ENCODE results near the gene LRP1. TPM values are rescaled to one million over a fixed set of nuclear protein-coding genes. Genes with fewer than 3 reads are reported as not detected.

LRP1 gene
- total RNA-seq, 4 donors from 2014 or later, result 185 to 292 (median 216) TPM

GRCh38 chr12:57239587-57240065 lies 111.3 kb downstream of the LRP1 start:
- TF ChIP-seq POLR2AphosphoS5 (IDR thresholded peaks at IDR 0.05) (no peak), EP300 (IDR thresholded peaks at IDR 0.05) (no peak), POLR2A (IDR thresholded peaks at IDR 0.05) (no peak)
- TF ChIP-seq, protein P1, sequence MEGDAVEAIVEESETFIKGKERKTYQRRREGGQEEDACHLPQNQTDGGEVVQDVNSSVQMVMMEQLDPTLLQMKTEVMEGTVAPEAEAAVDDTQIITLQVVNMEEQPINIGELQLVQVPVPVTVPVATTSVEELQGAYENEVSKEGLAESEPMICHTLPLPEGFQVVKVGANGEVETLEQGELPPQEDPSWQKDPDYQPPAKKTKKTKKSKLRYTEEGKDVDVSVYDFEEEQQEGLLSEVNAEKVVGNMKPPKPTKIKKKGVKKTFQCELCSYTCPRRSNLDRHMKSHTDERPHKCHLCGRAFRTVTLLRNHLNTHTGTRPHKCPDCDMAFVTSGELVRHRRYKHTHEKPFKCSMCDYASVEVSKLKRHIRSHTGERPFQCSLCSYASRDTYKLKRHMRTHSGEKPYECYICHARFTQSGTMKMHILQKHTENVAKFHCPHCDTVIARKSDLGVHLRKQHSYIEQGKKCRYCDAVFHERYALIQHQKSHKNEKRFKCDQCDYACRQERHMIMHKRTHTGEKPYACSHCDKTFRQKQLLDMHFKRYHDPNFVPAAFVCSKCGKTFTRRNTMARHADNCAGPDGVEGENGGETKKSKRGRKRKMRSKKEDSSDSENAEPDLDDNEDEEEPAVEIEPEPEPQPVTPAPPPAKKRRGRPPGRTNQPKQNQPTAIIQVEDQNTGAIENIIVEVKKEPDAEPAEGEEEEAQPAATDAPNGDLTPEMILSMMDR (IDR thresholded peaks at IDR 0.05), result no peak
- 5 to 11% methylated on average over 2 to 3 of the region's 14 CpGs for WGBS, 2 donors (ENCODE audit: low coverage in 1 of 2)
- Histone ChIP-seq H3K4me1 (peaks cover 2 to 93% (median 59%) of the 10 kb centered on the region in 3 donors), H3K27me3 (peaks cover 98% of the 10 kb centered on the region), H3K9me3 (no peaks in the 10 kb centered on the region), H3K36me3 (peaks cover 0 to 11% of the 10 kb centered on the region in 2 donors), H3K27ac (no peak overlapping the region), H3K4me3 (peak overlapping the region in 1 of 2 donors; percentile 53)
- ATAC-seq, result no peak

DNA sequence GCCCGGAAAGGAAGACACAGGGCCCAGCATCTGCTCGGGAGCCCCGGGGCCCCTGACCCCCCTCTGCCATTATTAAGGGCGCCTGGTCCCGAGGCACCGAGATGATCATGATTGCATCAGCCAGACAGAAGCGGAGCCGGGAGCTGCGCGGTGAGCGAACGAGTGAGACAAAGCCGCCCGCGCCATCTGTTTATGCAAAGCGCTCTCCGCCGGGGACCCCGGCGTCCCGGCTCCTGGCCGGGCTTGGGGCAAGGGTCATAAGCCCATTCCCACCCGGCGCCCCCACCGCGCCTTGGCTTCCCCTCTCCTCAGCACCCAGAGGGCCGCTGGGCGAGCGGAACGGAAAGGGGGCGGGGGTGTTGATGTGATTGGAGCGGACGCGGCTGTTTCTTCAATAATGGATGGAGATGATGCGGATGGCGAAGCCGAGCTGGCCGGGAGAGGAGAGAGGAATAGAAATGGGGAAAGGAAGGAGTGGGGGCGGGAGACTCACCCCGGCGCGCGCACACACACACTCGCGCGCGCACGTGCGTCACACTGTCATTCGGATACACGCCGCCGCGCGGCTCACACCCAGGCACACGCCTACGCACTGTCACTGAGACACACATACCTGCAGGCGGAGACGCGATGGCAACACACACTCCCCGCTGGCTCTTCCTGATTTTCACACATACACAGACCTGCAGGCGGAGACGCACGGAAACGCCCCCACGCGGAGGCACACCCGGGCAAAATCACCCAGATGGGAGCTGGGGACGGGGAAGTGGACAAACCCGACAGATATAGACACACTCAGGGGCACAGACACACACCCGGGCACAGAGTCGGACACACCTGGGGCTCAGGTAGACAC lies 112.0 kb downstream of the LRP1 start:
- WGBS, 2 donors (ENCODE audit: low coverage in 1 of 2), result 0% methylated on average over 1 to 25 of the region's 72 CpGs
- ATAC-seq, result peak; percentile 4
- Histone ChIP-seq H3K36me3 (peaks cover 0 to 5% of the 10 kb centered on the region in 2 donors), H3K9me3 (no peaks in the 10 kb centered on the region), H3K27ac (peak overlapping the region in 1 of 4 donors; percentile 22), H3K4me1 (peaks cover 2 to 86% (median 59%) of the 10 kb centered on the region in 3 donors), H3K27me3 (peaks cover 98% of the 10 kb centered on the region), H3K4me3 (peak overlapping the region; percentile 16 to 53)
- no peak for TF ChIP-seq EP300 (IDR thresholded peaks at IDR 0.05)
- TF ChIP-seq, protein P1 (IDR thresholded peaks at IDR 0.05), result peak in 2 of 4 experiments; percentile 10 to 22
- TF ChIP-seq POLR2AphosphoS5 (IDR thresholded peaks at IDR 0.05), result no peak

GRCh38 chr12:57240926-57241401 lies 112.7 kb downstream of the LRP1 start:
- Histone ChIP-seq H3K36me3 (no peaks in the 10 kb centered on the region), H3K27me3 (peaks cover 96% of the 10 kb centered on the region), H3K4me1 (peaks cover 2 to 82% (median 59%) of the 10 kb centered on the region in 3 donors), H3K4me3 (peak overlapping the region in 1 of 2 donors; percentile 53), H3K27ac (no peak overlapping the region), H3K9me3 (no peaks in the 10 kb centered on the region)
- ATAC-seq, result no peak
- TF ChIP-seq, protein P1 (IDR thresholded peaks at IDR 0.05), result no peak
- no peak for TF ChIP-seq EP300 (IDR thresholded peaks at IDR 0.05)
- WGBS, 2 donors (ENCODE audit: low coverage in 1 of 2), result 24% methylated on average over 3 of the region's 19 CpGs; no CpG with 5 or more reads in 1 of the 2 donors

GRCh38 chr12:57241402-57242310 lies 113.4 kb downstream of the LRP1 start:
- Histone ChIP-seq H3K4me1 (peaks cover 2 to 75% (median 59%) of the 10 kb centered on the region in 3 donors), H3K27ac (no peak overlapping the region), H3K27me3 (peaks cover 94% of the 10 kb centered on the region), H3K9me3 (no peaks in the 10 kb centered on the region), H3K4me3 (no peak overlapping the region), H3K36me3 (no peaks in the 10 kb centered on the region)
- 0 to 4% methylated on average over 2 to 9 of the region's 48 CpGs for WGBS, 2 donors (ENCODE audit: low coverage in 1 of 2)
- no peak for TF ChIP-seq POLR2A (IDR thresholded peaks at IDR 0.05)
- TF ChIP-seq EP300 (IDR thresholded peaks at IDR 0.05), result no peak
- no peak for TF ChIP-seq POLR2AphosphoS5 (IDR thresholded peaks at IDR 0.05)
- TF ChIP-seq, protein P1 (IDR thresholded peaks at IDR 0.05), result no peak
- no peak for ATAC-seq

Measured in gastroesophageal sphincter (tissue), 4 donors.